GM12878 (cell line): Measurements from ENCODE around the gene DIP2C. TPM values are rescaled to one million over a fixed set of nuclear protein-coding genes. Genes with fewer than 3 reads are reported as not detected.

Experiments used
- ATAC-seq: fragments of 200-7000 bp; cut with Tn5 transposase; 3 replicates; pipeline ENCODE4 v1.9.1; 2020; ENCODE audit warnings: mild to moderate bottlenecking, moderate library complexity
- BruUV-seq: library from RNA; stranded (reverse); fragments of 400-500 nt; replicated peaks from 2 replicates; lab custom pipeline; 2021; lab: Mats Ljungman, UMichigan
- CTCF ChIA-PET: fragments of 300-600 bp; sonication (Branson Sonifier 250); formaldehyde crosslinking; extraction: SDS; loops from one replicate; lab custom pipeline; 2021; ENCODE audit warnings: inconsistent platforms; lab: Yijun Ruan, JAX
- POLR2A ChIA-PET: fragments of 350-600 bp; formaldehyde crosslinking; extraction: SDS; loops from one replicate; lab custom pipeline; 2021; ENCODE audit warnings: inconsistent platforms; lab: Charles Lee
- RAD21 ChIA-PET: fragments of 300-600 bp; sonication (Branson Sonifier 250); formaldehyde crosslinking; loops from one replicate; lab custom pipeline; 2023; ENCODE audit warnings: antibody characterized with exemption; ENCODE audit not compliant: unreplicated experiment; lab: Charles Lee
- SMC1A ChIA-PET: fragments of 300-600 bp; sonication (Branson Sonifier 250); formaldehyde crosslinking; loops from one replicate; lab custom pipeline; 2023; ENCODE audit not compliant: unreplicated experiment, uncharacterized antibody; lab: Charles Lee
- DNase-seq: peaks from one replicate; pipeline ENCODE4 v3.0.0-alpha.2; 2011; ENCODE audit warnings: low read depth, low spot score
- FAIRE-seq: peaks from 3 replicates; lab custom pipeline; 2011; peaks lifted over from hg19 to GRCh38; lab: Jason Lieb, UNC
- H2AFZ ChIP-seq: 2 replicates; pipeline ENCODE4 v1.6.0; 2011; ENCODE audit warnings: low read depth, low read length, control low read depth; ENCODE audit not compliant: control insufficient read depth
- H3K27ac ChIP-seq: 2 replicates; pipeline ENCODE4 v1.5.1; 2011; ENCODE audit warnings: control low read depth; ENCODE audit not compliant: control insufficient read depth, insufficient read depth
- H3K27me3 ChIP-seq, 2 experiments: replicated peaks in 1 of 2; 2 replicates each; pipeline versions ENCODE4 v1.6.0 to v1.6.1; 2011; ENCODE audit warnings: low read length in 1 of 2; ENCODE audit not compliant: control insufficient read depth in 2 of 2, insufficient read depth in 2 of 2
- H3K36me3 ChIP-seq, 2 experiments: 2 replicates each; pipeline ENCODE4 v1.5.1; 2011; ENCODE audit warnings: low read length in 1 of 2; ENCODE audit not compliant: control insufficient read depth in 2 of 2, insufficient read depth in 2 of 2
- H3K4me1 ChIP-seq: 2 replicates; pipeline ENCODE4 v1.6.1; 2011; ENCODE audit warnings: mild to moderate bottlenecking, low read length, moderate library complexity, mixed read lengths; ENCODE audit not compliant: control insufficient read depth, insufficient read depth
- H3K4me2 ChIP-seq: 2 replicates; pipeline ENCODE4 v1.6.0; 2011; ENCODE audit warnings: control low read depth; ENCODE audit not compliant: control insufficient read depth, insufficient read depth
- H3K4me3 ChIP-seq: fragments of 200-600 bp; sonication (generic); 2 replicates; pipeline ENCODE4 v1.5.1; 2016
- H3K79me2 ChIP-seq: 2 replicates; pipeline ENCODE4 v1.6.0; 2011; ENCODE audit warnings: low read length; ENCODE audit not compliant: control insufficient read depth, insufficient read depth
- H3K9ac ChIP-seq: 2 replicates; pipeline ENCODE4 v1.8.0; 2011; ENCODE audit warnings: low read length, control low read depth, mixed read lengths; ENCODE audit not compliant: control insufficient read depth, insufficient read depth
- H3K9me3 ChIP-seq: replicated peaks from 3 replicates; pipeline ENCODE4 v1.5.1; 2011; ENCODE audit warnings: mild to moderate bottlenecking, low read length; ENCODE audit not compliant: control insufficient read depth, insufficient read depth
- H4K20me1 ChIP-seq: 2 replicates; pipeline ENCODE4 v1.6.0; 2011; ENCODE audit not compliant: control insufficient read depth, insufficient read depth
- CBFB ChIP-seq: IDR thresholded peaks from 2 replicates; pipeline ENCODE4 v1.6.1; 2016; ENCODE audit warnings: antibody characterized with exemption, low read depth
- NRF1 ChIP-seq: conservative IDR thresholded peaks from 2 replicates; pipeline ENCODE4 v1.6.1; 2011; ENCODE audit warnings: mild to moderate bottlenecking, low read depth, low read length, improper control_type of control experiment
- PKNOX1 ChIP-seq: fragments of 450-650 bp; IDR thresholded peaks from 2 replicates; pipeline ENCODE4 v1.6.1; 2016; ENCODE audit warnings: mild to moderate bottlenecking
- STAT1 ChIP-seq: fragments of 450-650 bp; conservative IDR thresholded peaks from 2 replicates; pipeline ENCODE4 v1.6.1; 2014; ENCODE audit warnings: antibody characterized with exemption, mild to moderate bottlenecking
- SUPT20H ChIP-seq: IDR thresholded peaks from 2 replicates; pipeline ENCODE4 v1.6.1; 2011; ENCODE audit warnings: low read depth, mild to moderate bottlenecking, low read length, moderate library complexity, borderline replicate concordance; ENCODE audit not compliant: control insufficient read depth
- TCF7 ChIP-seq: IDR thresholded peaks from 2 replicates; pipeline ENCODE4 v1.6.1; 2014; ENCODE audit warnings: antibody characterized with exemption, borderline replicate concordance
- ZBTB40 ChIP-seq: fragments of 450-650 bp; IDR thresholded peaks from 2 replicates; pipeline ENCODE4 v1.6.1; 2016; ENCODE audit warnings: mild to moderate bottlenecking, moderate library complexity, borderline replicate concordance
- ZNF274 ChIP-seq: IDR thresholded peaks from one replicate; pipeline ENCODE4 v1.8.0; 2011; ENCODE audit not compliant: insufficient read length, insufficient read depth
- ZSCAN29 ChIP-seq: fragments of 450-650 bp; IDR thresholded peaks from 2 replicates; pipeline ENCODE4 v1.6.1; 2017; ENCODE audit warnings: mild to moderate bottlenecking, moderate library complexity
- WGBS: methylation state at CpG from one replicate; pipeline ENCODE4 v1.1.6; 2016; ENCODE audit warnings: low lambda C conversion rate; ENCODE audit not compliant: insufficient replicate concordance, insufficient coverage; ENCODE audit errors: missing lambda C conversion rate; 5-methylcytosine and 5-hydroxymethylcytosine counted together
- in situ Hi-C: fragments of 300-500 bp; cut with MboI; formaldehyde crosslinking; loops from 9 replicates; pipeline ENCODE4 v1.14.3; 2018; ENCODE audit warnings: mixed read lengths
- intact Hi-C: fragments of 100-400 bp; cut with micrococcal nuclease; formaldehyde crosslinking; loops from one replicate; pipeline ENCODE4 v1.14.2; 2022; ENCODE audit not compliant: unreplicated experiment
- polyA plus RNA-seq, 11 experiments: library from polyadenylated mRNA; depleted of rRNA in 4 of 11; unstranded in 6 of 11; stranded (reverse) in 5 of 11; fragments of >200 nt; fragmentation: Nextera tagmentation in 4 of 11; fragmentation: Illumina TruSeq in 1 of 11; extraction: Ambion mirVana in 4 of 11; extraction: Trizol in 1 of 11; gene quantifications; 1 replicate in 1 of 11; 2 replicates in 10 of 11; pipeline versions ENCODE4 v1.2.1 to v1.2.3, GENCODE V29; 2011 to 2016; ENCODE audit warnings: inconsistent platforms in 2 of 11, missing spikeins in 2 of 11, low read depth in 1 of 11
- total RNA-seq, 4 experiments: library from RNA; depleted of rRNA in 3 of 4; stranded (reverse); fragments of >200 nt in 3 of 4; fragmentation: Illumina TruSeq in 1 of 4; extraction: Trizol in 1 of 4; gene quantifications; 2 replicates each; pipeline versions ENCODE4 v1.2.1 to v1.2.3, GENCODE V29; 2013 to 2021

The DIP2C gene
- total and polyA plus RNA-seq, 10 of the 15 experiments (the other 5 are each of a cell fraction or from before 2014, with no cell fraction given), result 0.01 to 0.10 (median 0.06) TPM

- TF ChIP-seq ZBTB40, result no peak
- TF ChIP-seq NRF1, result no peak
- TF ChIP-seq ZNF274, result no peak
- TF ChIP-seq STAT1, result no peak
These were observed 326.3 kb downstream of the DIP2C start (continued) for GRCh38 chr10:363152-363551.

GRCh38 chr10:361203-362081, 328.0 kb downstream of the DIP2C start:
- DNase-seq (no peak), FAIRE-seq (no peak), ATAC-seq (no peak)
- no peaks in the 10 kb centered on the region for H3K79me2 ChIP-seq
- in situ Hi-C loops (no loop called here), intact Hi-C loops (no loop called here)
- H3K36me3 ChIP-seq, result no peaks in the 10 kb centered on the region
- WGBS, result 79% methylated on average over 22 of the region's 23 CpGs
- H3K4me2 ChIP-seq, result no peak overlapping the region
- TF ChIP-seq ZSCAN29 (no peak), CBFB (no peak), PKNOX1 (peak; percentile 42; the same call in 1 of the 2 replicates), TCF7 (no peak), SUPT20H (no peak)
- no TSS peak for BruUV-seq
- no peak overlapping the region for H3K9ac ChIP-seq
- RAD21 ChIA-PET, result no interaction called here
- no peaks in the 10 kb centered on the region for H3K4me1 ChIP-seq
- no peaks in the 10 kb centered on the region for H4K20me1 ChIP-seq
- no peaks in the 10 kb centered on the region; a peak in 1 of 4 replicates for H3K27me3 ChIP-seq
- H3K27ac ChIP-seq, result no peak overlapping the region
- POLR2A ChIA-PET, result no interaction called here
- SMC1A ChIA-PET, result interaction anchor here (0.6 to 0.7 kb wide), 2 partner anchors 23 to 90 kb away, joined by 3 read pairs; no protein-coding TSS in a partner anchor
- CTCF ChIA-PET, result no interaction called here
- no peak overlapping the region for H2AFZ ChIP-seq
- no peak overlapping the region for H3K4me3 ChIP-seq
- no peaks in the 10 kb centered on the region for H3K9me3 ChIP-seq
